OCI-LY7 (cell line): ENCODE data around the gene MPPED2. TPM values are rescaled to one million over a fixed set of nuclear protein-coding genes. Genes with fewer than 3 reads are reported as not detected.

ENCODE experiments used
- BruUV-seq: library from RNA; stranded (reverse); fragments of 400-500 nt; replicated peaks from 2 replicates; lab custom pipeline; 2021; lab: Mats Ljungman, UMichigan
- CTCF ChIA-PET: fragments of 300-600 bp; sonication (Branson Sonifier 250); formaldehyde crosslinking; loops from one replicate; lab custom pipeline; 2022; ENCODE audit warnings: antibody characterized with exemption; ENCODE audit not compliant: unreplicated experiment; lab: Charles Lee
- POLR2A ChIA-PET: fragments of 300-600 bp; sonication (Branson Sonifier 250); formaldehyde crosslinking; loops from one replicate; lab custom pipeline; 2022; ENCODE audit warnings: antibody characterized with exemption; lab: Charles Lee
- DNase-seq: peaks from one replicate; pipeline ENCODE4 v3.0.0-alpha.2; 2015; ENCODE audit warnings: low spot score
- H2AFZ ChIP-seq: fragments of 200-600 bp; sonication (generic), shearing (Covaris generic); 2 replicates; pipeline ENCODE4 v1.6.1; 2014; ENCODE audit warnings: mild to moderate bottlenecking, antibody characterized with exemption, low read length, moderate library complexity
- H3K27ac ChIP-seq: fragments of 200-600 bp; sonication (generic); 2 replicates; pipeline ENCODE4 v1.5.1; 2014; ENCODE audit warnings: mixed run types, low read depth, mild to moderate bottlenecking, moderate library complexity, low read length, inconsistent platforms; ENCODE audit not compliant: poor library complexity, severe bottlenecking
- H3K36me3 ChIP-seq: fragments of 200-600 bp; sonication (generic); 2 replicates; pipeline ENCODE4 v1.6.1; 2014; ENCODE audit warnings: mild to moderate bottlenecking, antibody characterized with exemption, low read length, moderate library complexity, mixed read lengths; ENCODE audit not compliant: insufficient read depth
- H3K4me1 ChIP-seq: fragments of 200-600 bp; sonication (generic); 2 replicates; pipeline ENCODE4 v1.5.1; 2014; ENCODE audit warnings: mild to moderate bottlenecking, low read length; ENCODE audit not compliant: insufficient read depth, poor library complexity, severe bottlenecking
- H3K4me2 ChIP-seq: fragments of 200-600 bp; sonication (generic); 2 replicates; pipeline ENCODE4 v1.6.1; 2014; ENCODE audit warnings: mild to moderate bottlenecking, low read length
- H3K4me3 ChIP-seq: fragments of 200-600 bp; sonication (generic); 2 replicates; pipeline ENCODE4 v1.5.1; 2014; ENCODE audit warnings: mild to moderate bottlenecking, low read depth, low read length; ENCODE audit not compliant: poor library complexity, severe bottlenecking
- H3K79me2 ChIP-seq: fragments of 200-600 bp; sonication (generic); 2 replicates; pipeline ENCODE4 v1.6.1; 2016; ENCODE audit warnings: low read depth, mild to moderate bottlenecking, low read length, moderate library complexity, mixed read lengths; ENCODE audit not compliant: insufficient read depth
- H3K9me2 ChIP-seq: fragments of 200-600 bp; sonication (generic); 2 replicates; pipeline ENCODE4 v1.6.1; 2016; ENCODE audit warnings: mild to moderate bottlenecking, low read length, mixed read lengths; ENCODE audit not compliant: insufficient read depth
- H3K9me3 ChIP-seq: fragments of 200-600 bp; sonication (generic); 2 replicates; pipeline ENCODE4 v1.6.1; 2014; ENCODE audit warnings: mild to moderate bottlenecking, mixed run types, low read length, mixed read lengths
- H4K20me1 ChIP-seq: fragments of 200-600 bp; sonication (generic); 2 replicates; pipeline ENCODE4 v1.6.1; 2014; ENCODE audit warnings: mild to moderate bottlenecking, antibody characterized with exemption, low read length, moderate library complexity, mixed read lengths; ENCODE audit not compliant: insufficient read depth
- EZH2phosphoT487 ChIP-seq: fragments of 200-600 bp; sonication (generic); IDR thresholded peaks from 2 replicates; pipeline ENCODE4 v1.6.1; 2018; ENCODE audit warnings: low read depth, borderline replicate concordance, mild to moderate bottlenecking, mixed run types, antibody characterized with exemption, low read length, moderate library complexity, mixed read lengths
- intact Hi-C: fragments of 100-400 bp; cut with micrococcal nuclease; formaldehyde crosslinking; loops from one replicate; pipeline ENCODE4 v1.10.0; 2022; ENCODE audit not compliant: unreplicated experiment
- total RNA-seq, 2 experiments: library from RNA; depleted of rRNA in 1 of 2; stranded (reverse); fragments of >200 nt in 1 of 2; shearing (Covaris generic) in 1 of 2; gene quantifications; 2 replicates each; pipeline ENCODE4 v1.2.3, GENCODE V29; 2014 to 2022
- TF ChIP-seq, protein P1 (sequence below): fragments of 200-600 bp; sonication (generic); conservative IDR thresholded peaks from 2 replicates; pipeline ENCODE4 v1.5.1; 2014; ENCODE audit warnings: mild to moderate bottlenecking, antibody characterized with exemption, low read length, moderate library complexity, mixed read lengths

Gene MPPED2
- total RNA-seq, 2 experiments from 2014 or later = not detected

DNA sequence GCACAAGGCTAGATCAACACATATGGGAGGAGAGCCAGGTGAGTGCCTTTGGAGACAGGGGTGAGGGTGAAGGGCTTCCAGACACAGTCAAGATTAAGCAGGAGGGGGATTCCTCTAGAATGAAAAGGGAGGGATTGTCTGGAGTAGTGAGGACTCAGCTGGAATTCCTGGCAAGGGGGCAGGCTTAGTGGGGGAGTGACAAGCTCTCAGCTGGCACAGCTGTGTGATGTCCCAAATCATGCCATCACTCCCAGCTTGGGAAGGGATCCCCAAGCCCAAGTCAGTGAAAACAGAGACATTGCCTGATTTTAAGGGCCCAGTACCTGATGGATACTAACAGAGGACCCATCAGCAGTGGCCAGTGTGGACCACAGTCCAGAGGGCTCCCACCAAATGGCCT is 119.0 kb downstream of the MPPED2 start:
- H3K4me1 ChIP-seq = no peaks in the 10 kb centered on the region
- no peaks in the 10 kb centered on the region for H3K79me2 ChIP-seq
- intact Hi-C loops = no loop called here
- H3K9me2 ChIP-seq = no peaks in the 10 kb centered on the region
- BruUV-seq = no TSS peak
- no peaks in the 10 kb centered on the region for H3K9me3 ChIP-seq
- H4K20me1 ChIP-seq = no peaks in the 10 kb centered on the region
- no peaks in the 10 kb centered on the region for H3K36me3 ChIP-seq
- POLR2A ChIA-PET = no interaction called here
- TF ChIP-seq, protein P1, sequence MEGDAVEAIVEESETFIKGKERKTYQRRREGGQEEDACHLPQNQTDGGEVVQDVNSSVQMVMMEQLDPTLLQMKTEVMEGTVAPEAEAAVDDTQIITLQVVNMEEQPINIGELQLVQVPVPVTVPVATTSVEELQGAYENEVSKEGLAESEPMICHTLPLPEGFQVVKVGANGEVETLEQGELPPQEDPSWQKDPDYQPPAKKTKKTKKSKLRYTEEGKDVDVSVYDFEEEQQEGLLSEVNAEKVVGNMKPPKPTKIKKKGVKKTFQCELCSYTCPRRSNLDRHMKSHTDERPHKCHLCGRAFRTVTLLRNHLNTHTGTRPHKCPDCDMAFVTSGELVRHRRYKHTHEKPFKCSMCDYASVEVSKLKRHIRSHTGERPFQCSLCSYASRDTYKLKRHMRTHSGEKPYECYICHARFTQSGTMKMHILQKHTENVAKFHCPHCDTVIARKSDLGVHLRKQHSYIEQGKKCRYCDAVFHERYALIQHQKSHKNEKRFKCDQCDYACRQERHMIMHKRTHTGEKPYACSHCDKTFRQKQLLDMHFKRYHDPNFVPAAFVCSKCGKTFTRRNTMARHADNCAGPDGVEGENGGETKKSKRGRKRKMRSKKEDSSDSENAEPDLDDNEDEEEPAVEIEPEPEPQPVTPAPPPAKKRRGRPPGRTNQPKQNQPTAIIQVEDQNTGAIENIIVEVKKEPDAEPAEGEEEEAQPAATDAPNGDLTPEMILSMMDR = no peak
- TF ChIP-seq EZH2phosphoT487 = no peak
- no peak overlapping the region for H3K4me2 ChIP-seq
- CTCF ChIA-PET = no interaction called here
- no peak overlapping the region for H2AFZ ChIP-seq
- no peak overlapping the region for H3K4me3 ChIP-seq
- no peak overlapping the region for H3K27ac ChIP-seq
- DNase-seq = no peak

DNA sequence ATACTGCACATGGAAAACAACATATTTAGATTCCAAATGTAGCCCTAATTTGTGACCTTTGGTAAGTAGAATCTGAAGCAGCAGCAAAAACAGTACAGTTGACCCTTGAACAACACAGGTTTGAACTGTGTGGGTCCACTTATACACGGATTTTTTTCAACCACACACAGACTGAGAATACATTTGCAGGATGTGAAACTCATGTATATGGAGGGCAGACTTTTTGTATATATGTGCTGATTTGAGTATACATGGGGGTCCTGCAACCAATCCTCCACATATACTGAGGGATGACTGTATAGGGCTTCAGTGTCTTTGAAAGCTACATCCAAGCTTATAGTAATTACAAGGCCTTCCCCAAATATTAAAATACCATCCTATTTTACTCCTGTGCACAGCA is 120.5 kb downstream of the MPPED2 start:
- H3K4me2 ChIP-seq = no peak overlapping the region
- TF ChIP-seq, protein P1 = no peak
- no peak for TF ChIP-seq EZH2phosphoT487
- no TSS peak for BruUV-seq
- intact Hi-C loops = loop anchor here (1.0 kb wide), 1 partner anchor 13 kb away; no protein-coding TSS in a partner anchor
- H3K4me3 ChIP-seq = no peak overlapping the region
- CTCF ChIA-PET = no interaction called here
- H3K4me1 ChIP-seq = no peaks in the 10 kb centered on the region
- H3K79me2 ChIP-seq = no peaks in the 10 kb centered on the region
- POLR2A ChIA-PET = no interaction called here
- no peaks in the 10 kb centered on the region for H3K9me3 ChIP-seq
- H3K36me3 ChIP-seq = no peaks in the 10 kb centered on the region
- H4K20me1 ChIP-seq = no peaks in the 10 kb centered on the region
- DNase-seq = no peak
- H3K9me2 ChIP-seq = no peaks in the 10 kb centered on the region
- no peak overlapping the region for H3K27ac ChIP-seq
- no peak overlapping the region for H2AFZ ChIP-seq

DNA sequence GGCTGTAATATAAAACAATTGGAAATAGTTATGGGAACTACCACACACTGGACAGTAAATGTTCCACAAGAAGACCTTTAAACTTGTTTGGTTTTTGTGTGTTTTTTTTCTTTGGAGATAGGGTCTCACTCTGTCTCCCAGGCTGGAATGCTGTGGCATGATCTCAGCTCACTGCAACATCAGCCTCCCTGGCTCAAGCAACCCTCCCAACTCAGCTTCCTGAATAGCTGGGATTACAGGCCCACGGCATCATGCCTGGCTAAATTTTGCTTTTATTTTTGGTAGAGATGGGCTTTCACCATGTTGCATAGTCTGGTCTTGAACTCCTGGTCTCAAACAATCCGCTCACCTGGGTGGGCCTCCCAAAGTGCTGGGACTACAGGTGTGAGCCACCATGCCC is 121.0 kb downstream of the MPPED2 start:
- Histone ChIP-seq H4K20me1 (no peaks in the 10 kb centered on the region), H3K4me1 (no peaks in the 10 kb centered on the region), H3K4me3 (no peak overlapping the region), H3K4me2 (no peak overlapping the region), H3K9me2 (no peaks in the 10 kb centered on the region), H3K36me3 (no peaks in the 10 kb centered on the region), H2AFZ (no peak overlapping the region), H3K9me3 (no peaks in the 10 kb centered on the region), H3K27ac (no peak overlapping the region), H3K79me2 (no peaks in the 10 kb centered on the region)
- no peak for DNase-seq
- BruUV-seq = no TSS peak
- intact Hi-C loops = loop anchor here (1.0 kb wide), 1 partner anchor 13 kb away; no protein-coding TSS in a partner anchor
- ChIA-PET CTCF (no interaction called here), POLR2A (no interaction called here)
- TF ChIP-seq EZH2phosphoT487 = no peak
- TF ChIP-seq, protein P1 = no peak
